A673 (cell line): ENCODE results near the gene SLC30A2.

ENCODE experiments used
- CTCF ChIP-seq: fragments of 300-800, 200-600 bp; sonication (generic); conservative IDR thresholded peaks from 2 replicates; pipeline ENCODE4 v1.5.1; 2017; ENCODE audit warnings: low read depth, mild to moderate bottlenecking, antibody characterized with exemption, low read length, moderate library complexity, mixed read lengths
- EZH2 ChIP-seq: fragments of 200-600 bp; sonication (generic); IDR thresholded peaks from 2 replicates; pipeline ENCODE4 v1.6.1; 2017; ENCODE audit warnings: borderline replicate concordance, low read depth, mild to moderate bottlenecking, mixed read lengths, antibody characterized with exemption, low read length; ENCODE audit not compliant: poor library complexity, severe bottlenecking

GRCh38 chr1:26070963-26071342 is 25.0 kb upstream of the SLC30A2 start:
- TF ChIP-seq CTCF (no peak), EZH2 (no peak)
